HG03575 (cell line): ENCODE measurements around the gene CNPY1.

Source experiments
- ATAC-seq: cut with Tn5 transposase; IDR thresholded peaks from one replicate; pipeline ENCODE4 v1.9.1; 2021; ENCODE audit not compliant: unreplicated experiment, insufficient number of reproducible peaks, low FRiP score; ENCODE audit errors: extremely low read depth

Gene CNPY1

GRCh38 chr7:155461631-155462030 is 84.7 kb downstream of the CNPY1 start:
- ATAC-seq: no peak

DNA sequence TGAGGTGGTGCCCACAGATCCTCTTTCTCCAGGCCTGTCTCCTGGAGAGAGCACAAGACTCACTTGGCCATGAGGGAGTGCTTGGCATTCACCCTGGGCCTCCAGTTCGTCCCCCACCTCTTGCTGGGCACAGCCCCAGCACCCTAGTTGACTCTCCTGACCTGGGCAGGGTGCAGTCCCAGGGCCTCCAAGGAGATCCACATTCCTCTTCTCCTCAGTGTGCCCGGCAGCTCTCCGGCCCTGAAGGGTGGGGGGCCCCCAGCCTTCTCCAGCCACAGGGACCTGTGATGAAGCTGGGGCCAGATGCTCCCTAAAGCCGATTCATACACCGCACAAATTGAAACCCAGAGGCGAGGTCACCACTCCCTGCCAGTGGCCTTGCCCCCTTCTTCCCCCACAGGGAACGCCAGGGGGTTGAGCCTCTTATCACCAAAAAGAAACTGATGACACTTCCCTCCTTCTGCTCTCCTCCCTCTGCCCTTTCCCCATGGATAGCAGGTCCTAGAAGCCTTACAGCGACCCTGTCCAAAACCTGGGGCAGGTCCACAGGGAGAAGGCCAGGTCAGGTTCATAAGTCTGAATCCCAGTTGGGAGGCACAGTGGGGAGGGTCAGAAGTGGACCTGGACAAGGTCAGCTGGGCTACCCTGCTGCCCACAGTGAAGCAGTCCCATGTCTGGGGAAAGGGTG is 85.3 kb downstream of the CNPY1 start:
- no peak for ATAC-seq

DNA sequence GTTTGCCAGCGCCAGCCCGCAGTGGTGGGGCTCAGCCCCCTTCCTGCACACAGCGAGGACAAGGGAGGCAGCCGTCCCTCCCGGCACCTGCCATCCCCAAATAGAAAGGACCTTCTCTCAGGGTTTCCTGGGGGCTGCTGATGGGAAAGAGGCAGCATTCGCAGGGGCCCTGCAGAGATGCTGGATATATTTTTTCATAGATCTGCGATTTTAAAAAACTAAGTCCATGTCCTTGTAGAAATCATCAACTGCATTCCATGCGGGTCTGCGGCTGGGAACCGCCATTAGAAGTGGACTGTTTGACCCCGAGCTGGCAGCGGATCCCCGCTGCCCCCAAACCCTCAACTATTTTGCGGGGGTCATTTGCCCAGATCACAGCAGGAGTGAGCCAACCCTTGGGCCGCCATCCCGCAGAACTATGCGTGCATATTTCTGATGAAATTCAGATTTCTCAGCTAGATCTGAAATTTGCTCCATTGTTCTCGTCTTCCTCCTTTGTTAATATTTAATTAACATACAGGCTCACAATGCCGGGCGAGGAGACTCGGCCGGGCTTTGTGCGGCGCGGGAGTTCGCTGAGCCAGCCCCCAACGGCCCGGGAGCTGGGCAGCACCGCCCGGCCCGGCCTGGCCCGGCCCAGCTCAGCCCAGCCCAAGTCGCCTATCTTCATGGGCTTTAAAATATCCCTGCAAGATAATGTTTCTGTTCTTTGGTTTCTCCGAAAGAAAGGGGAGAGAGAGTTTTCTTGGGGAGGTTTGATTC is 86.5 kb downstream of the CNPY1 start:
- ATAC-seq: no peak

DNA sequence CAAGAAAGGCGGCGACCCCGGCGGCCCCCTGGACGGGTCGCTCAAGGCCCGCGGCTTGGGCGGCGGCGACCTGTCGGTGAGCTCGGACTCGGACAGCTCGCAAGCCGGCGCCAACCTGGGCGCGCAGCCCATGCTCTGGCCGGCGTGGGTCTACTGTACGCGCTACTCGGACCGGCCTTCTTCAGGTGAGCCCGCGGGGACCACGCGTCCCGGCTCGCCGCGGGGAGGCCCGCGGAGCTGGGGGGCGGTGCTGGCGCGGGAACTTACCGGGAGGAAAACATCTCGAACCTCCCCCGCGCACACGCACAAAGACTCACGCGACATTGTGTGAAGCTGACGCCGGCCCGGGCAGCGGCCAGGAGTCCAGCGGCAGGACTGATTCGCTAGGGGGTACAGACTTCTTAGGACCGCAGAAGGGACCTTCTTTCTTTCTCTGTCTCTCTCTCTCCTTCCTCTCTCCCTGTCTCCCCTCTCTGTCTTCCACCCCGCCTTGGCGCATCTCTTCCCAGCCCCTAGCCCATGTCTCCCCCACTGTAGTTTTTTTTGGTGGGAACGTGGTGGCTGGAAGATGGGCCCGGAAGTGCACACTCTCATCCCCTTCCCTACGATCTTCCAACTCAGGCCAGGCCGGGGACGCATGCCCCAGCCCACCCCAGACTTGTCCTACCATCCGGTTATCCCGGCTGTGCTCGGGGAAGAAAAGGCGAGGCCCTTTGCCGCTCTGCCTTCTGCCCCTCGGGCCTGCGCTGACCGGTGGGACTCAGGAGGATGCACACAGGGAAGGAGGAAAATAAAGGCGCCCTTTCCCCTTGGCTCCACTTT is 87.3 kb downstream of the CNPY1 start:
- ATAC-seq: no peak

- ATAC-seq: no peak
Observed at GRCh38 chr7:155458111-155458877, 88.1 kb downstream of the CNPY1 start, which contains the start of gene EN2. Gene EN2 (plus strand): TSS chr7:155458129. CDS start chr7:155458378, 249 bp downstream.

DNA sequence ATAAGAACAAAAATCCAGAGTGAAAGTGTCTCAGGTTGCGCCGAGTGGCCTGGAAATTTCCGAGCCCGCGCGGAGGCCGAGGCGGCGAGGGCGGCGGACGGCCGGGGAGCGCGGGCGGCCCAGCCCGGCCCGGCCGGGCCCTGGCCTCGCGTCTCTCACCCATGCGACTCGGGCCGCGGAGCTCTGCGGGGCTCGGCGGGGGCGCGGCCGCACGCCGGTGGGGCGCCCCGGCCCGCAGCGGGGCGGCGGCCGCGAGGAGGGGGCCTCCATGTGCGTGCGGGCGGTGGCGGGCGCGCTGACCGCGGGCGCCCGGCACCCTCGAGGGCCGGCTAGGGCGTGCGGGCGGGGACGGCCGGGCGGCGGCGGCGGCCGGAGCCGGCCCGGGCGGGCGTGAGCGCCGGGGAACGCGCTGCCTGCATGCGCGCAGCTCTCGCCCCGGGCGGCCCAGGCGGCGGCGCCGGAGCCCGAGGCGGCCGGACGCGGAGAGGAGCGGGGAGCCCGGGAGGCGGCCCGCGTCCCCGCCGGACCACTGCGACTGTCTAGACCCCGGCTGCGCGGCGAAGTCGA is 88.7 kb downstream of the CNPY1 start:
- no peak for ATAC-seq

GRCh38 chr7:155456738-155457543 is 89.4 kb downstream of the CNPY1 start:
- ATAC-seq: no peak

DNA sequence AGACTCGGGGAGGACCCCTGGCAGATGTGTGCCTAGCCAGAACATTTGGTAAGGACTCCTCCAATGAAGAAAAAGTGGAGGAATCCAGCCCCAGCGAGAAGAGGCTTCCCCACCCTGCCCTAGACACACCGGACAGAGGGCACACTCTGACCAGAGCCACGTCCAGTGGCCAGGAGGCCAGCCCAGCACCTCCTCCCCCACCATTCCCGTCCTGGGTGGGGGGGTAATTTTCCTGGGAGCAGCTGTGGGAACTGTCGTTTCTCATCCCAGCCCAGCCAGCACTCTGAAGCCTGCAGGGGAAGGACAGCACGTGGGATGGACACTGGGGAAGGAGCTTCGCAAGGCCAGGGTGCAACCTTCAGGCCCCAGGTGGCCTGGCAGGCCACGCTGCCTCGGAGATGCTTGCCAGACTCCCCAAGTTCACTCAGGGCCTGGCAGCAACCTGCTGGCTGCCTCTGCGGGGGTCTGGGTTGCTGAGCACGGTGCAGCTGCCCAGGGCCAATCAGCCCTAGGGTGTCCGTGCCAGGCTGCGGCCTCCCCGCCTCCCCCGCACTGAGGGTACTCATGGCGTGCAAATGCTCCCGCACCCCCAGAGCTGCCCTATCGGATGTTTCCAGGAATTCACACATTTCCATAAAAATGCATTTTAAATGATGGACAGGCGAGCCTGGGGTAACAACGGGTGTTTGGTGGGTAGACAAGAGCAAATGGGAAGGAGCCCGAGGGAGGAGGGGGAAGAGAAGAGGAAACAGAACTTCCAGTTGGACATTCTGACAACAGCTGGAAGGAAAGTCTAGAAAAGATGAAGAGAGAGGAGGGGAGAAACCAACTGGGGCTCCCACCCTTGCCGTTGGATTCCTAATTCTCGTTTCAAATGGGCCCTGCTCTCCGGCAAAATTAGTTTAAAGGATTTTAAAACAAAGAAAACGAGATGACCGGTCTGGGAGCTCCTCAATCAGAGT is 90.3 kb downstream of the CNPY1 start:
- ATAC-seq: no peak

GRCh38 chr7:155455132-155455693 is 91.1 kb downstream of the CNPY1 start:
- no peak for ATAC-seq

DNA sequence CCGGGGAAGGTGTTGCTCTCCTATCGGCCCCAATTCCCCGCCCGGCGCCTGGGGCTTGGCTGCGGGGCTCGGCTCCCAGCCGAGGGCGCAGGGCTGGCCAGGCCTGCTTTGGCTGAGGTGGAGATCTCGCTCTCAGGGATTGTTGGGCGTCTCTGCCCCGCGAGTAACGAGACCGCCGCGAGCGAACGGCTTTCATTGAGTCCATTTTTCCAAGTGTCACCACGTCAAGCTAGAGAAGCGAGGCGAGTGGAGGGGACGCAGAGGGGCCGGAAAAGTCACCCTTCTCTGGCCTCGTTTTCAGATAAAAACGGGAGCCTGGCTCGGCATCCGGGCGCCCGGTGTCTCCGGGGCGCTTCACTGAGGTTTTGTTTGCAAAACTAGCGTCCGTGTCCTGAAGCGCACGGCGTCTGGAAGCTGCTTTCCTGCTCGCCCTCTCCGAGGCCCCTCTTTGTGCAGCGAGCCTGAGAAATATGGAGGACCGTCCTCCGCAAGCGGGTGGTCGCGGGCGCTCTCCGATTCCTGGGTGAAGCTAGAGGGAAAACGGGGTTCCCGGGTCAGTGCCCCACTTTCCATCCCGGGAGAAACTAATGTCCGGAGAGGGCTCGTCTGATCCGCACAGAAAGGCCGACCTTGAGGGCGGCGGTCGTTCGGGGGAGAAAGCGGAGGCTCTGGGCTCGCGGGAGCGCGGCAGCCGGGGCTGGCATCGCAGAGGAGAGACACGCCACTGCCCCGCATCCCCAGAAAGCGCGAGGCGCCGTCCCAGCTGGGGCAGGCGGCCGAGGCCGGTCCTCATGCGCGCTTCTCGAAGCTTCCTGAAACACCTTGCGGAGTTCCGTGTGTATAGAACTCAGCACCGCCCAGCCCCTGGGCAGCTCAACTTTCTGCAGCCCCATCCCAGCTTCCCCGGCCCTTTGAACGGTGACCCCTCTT is 91.9 kb downstream of the CNPY1 start:
- ATAC-seq: no peak

GRCh38 chr7:155453296-155454182 is 92.8 kb downstream of the CNPY1 start:
- no peak for ATAC-seq

GRCh38 chr7:155452505-155453295 is 93.7 kb downstream of the CNPY1 start:
- ATAC-seq: no peak

- no peak for ATAC-seq
Observed at GRCh38 chr7:155451840-155452239, 94.5 kb downstream of the CNPY1 start.
